Endothelial cell (in vitro differentiated cells): ENCODE results near the gene CIAO3. TPM values are rescaled to one million over a fixed set of nuclear protein-coding genes. Genes with fewer than 3 reads are reported as not detected.

ENCODE experiments used
- DNase-seq: peaks from one replicate; pipeline ENCODE4 v3.0.0; 2021; ENCODE audit warnings: low spot score
- H3K27ac Mint-ChIP-seq: one replicate; pipeline ENCODE4 v1.8.0; 2021; ENCODE audit warnings: mixed read lengths, inconsistent platforms; ENCODE audit not compliant: unreplicated experiment
- H3K27me3 Mint-ChIP-seq: one replicate; pipeline ENCODE4 v1.8.0; 2021; ENCODE audit warnings: mild to moderate bottlenecking, moderate library complexity, mixed read lengths, inconsistent platforms; ENCODE audit not compliant: unreplicated experiment
- H3K36me3 Mint-ChIP-seq: one replicate; pipeline ENCODE4 v1.8.0; 2021; ENCODE audit warnings: mild to moderate bottlenecking, low read depth, mixed read lengths, inconsistent platforms; ENCODE audit not compliant: unreplicated experiment
- H3K4me1 Mint-ChIP-seq: one replicate; pipeline ENCODE4 v1.8.0; 2021; ENCODE audit warnings: mild to moderate bottlenecking, mixed read lengths, inconsistent platforms; ENCODE audit not compliant: unreplicated experiment
- H3K4me3 Mint-ChIP-seq: one replicate; pipeline ENCODE4 v1.8.0; 2021; ENCODE audit warnings: mild to moderate bottlenecking, mixed read lengths, inconsistent platforms; ENCODE audit not compliant: unreplicated experiment
- H3K9me3 Mint-ChIP-seq: one replicate; pipeline ENCODE4 v1.8.0; 2021; ENCODE audit warnings: mixed read lengths, inconsistent platforms; ENCODE audit not compliant: unreplicated experiment
- total RNA-seq: library from RNA; stranded (reverse); fragmentation: NEBNext Ultra II Directional; extraction: Animal tissue kit (Norgen Biotek cat#: 25700); gene quantifications from one replicate; pipeline ENCODE4 v1.2.1, GENCODE V29; 2021; ENCODE audit not compliant: unreplicated experiment
- TF ChIP-seq, protein P1 (sequence below): fragments of 200-600 bp; sonication (generic); IDR thresholded peaks from one replicate; pipeline ENCODE4 v1.5.0; 2021; ENCODE audit warnings: antibody characterized with exemption; ENCODE audit not compliant: unreplicated experiment

Gene CIAO3
- total RNA-seq, 1 donor from 2014 or later, result 51.0 TPM

- Mint-ChIP-seq H3K27ac (no peak overlapping the region), H3K4me3 (no peak overlapping the region), H3K27me3 (peaks cover 6% of the 10 kb centered on the region), H3K9me3 (no peaks in the 10 kb centered on the region), H3K36me3 (no peaks in the 10 kb centered on the region), H3K4me1 (no peaks in the 10 kb centered on the region)
- TF ChIP-seq, protein P1, sequence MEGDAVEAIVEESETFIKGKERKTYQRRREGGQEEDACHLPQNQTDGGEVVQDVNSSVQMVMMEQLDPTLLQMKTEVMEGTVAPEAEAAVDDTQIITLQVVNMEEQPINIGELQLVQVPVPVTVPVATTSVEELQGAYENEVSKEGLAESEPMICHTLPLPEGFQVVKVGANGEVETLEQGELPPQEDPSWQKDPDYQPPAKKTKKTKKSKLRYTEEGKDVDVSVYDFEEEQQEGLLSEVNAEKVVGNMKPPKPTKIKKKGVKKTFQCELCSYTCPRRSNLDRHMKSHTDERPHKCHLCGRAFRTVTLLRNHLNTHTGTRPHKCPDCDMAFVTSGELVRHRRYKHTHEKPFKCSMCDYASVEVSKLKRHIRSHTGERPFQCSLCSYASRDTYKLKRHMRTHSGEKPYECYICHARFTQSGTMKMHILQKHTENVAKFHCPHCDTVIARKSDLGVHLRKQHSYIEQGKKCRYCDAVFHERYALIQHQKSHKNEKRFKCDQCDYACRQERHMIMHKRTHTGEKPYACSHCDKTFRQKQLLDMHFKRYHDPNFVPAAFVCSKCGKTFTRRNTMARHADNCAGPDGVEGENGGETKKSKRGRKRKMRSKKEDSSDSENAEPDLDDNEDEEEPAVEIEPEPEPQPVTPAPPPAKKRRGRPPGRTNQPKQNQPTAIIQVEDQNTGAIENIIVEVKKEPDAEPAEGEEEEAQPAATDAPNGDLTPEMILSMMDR, result no peak
- no peak for DNase-seq
Measured at GRCh38 chr16:766008-766819, 25.4 kb upstream of the CIAO3 start.

DNA sequence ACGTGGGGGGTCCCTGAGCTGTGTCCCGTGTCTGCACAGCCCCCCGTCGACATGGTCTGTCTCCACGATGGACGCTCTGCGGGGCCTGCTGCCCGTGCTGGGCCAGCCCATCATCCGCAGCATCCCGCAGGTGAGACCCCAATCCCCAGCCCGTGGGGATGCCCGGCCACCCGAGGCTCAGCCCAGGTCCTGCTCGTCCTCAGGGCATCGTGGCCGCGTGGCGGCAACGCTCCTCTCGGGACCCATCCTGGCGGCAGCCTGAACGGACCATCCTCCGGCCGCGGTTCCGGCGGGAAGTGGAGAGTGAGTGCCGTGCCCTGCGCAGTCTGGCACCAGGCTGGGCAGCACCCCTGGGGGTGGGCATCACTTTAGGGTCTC, 24.7 kb upstream of the CIAO3 start:
- H3K4me3 Mint-ChIP-seq, result no peak overlapping the region
- TF ChIP-seq, protein P1, result no peak
- no peaks in the 10 kb centered on the region for H3K4me1 Mint-ChIP-seq
- peaks cover 4% of the 10 kb centered on the region for H3K27me3 Mint-ChIP-seq
- no peak for DNase-seq
- no peaks in the 10 kb centered on the region for H3K36me3 Mint-ChIP-seq
- H3K9me3 Mint-ChIP-seq, result no peaks in the 10 kb centered on the region
- H3K27ac Mint-ChIP-seq, result no peak overlapping the region

GRCh38 chr16:764848-765487, 24.2 kb upstream of the CIAO3 start:
- Mint-ChIP-seq H3K4me1 (no peaks in the 10 kb centered on the region), H3K9me3 (no peaks in the 10 kb centered on the region), H3K4me3 (no peak overlapping the region), H3K27ac (no peak overlapping the region), H3K27me3 (peaks cover 4% of the 10 kb centered on the region), H3K36me3 (no peaks in the 10 kb centered on the region)
- TF ChIP-seq, protein P1, result no peak
- DNase-seq, result no peak

GRCh38 chr16:764184-764750, 23.5 kb upstream of the CIAO3 start:
- TF ChIP-seq, protein P1, result no peak
- DNase-seq, result no peak
- H3K4me1 Mint-ChIP-seq, result no peaks in the 10 kb centered on the region
- H3K9me3 Mint-ChIP-seq, result no peaks in the 10 kb centered on the region
- no peak overlapping the region for H3K4me3 Mint-ChIP-seq
- H3K27me3 Mint-ChIP-seq, result peaks cover 4% of the 10 kb centered on the region
- H3K36me3 Mint-ChIP-seq, result no peaks in the 10 kb centered on the region
- H3K27ac Mint-ChIP-seq, result no peak overlapping the region
